ENCODE data around the gene ZNF91.
"Not testable (repeated sequence)": the region's sequence is repeated elsewhere in the genome, so short reads cannot be mapped to it uniquely, and the experiment has no call there.

The ZNF91 gene

GRCh38 chr19:23345838-23346237, 49.4 kb downstream of the ZNF91 start:
- no peak overlapping the region for H3K27ac ChIP-seq (ENCODE audit: low read depth, low read length)
- H3K9me3 ChIP-seq (ENCODE audit: control insufficient read depth in 5 of 5, low read length in 5 of 5), result peaks cover 56 to 93% (median 87%) of the 10 kb centered on the region in 5 donors
- H3K36me3 ChIP-seq (ENCODE audit: control insufficient read depth in 5 of 5, insufficient read depth in 5 of 5, low read length in 5 of 5), result peaks cover 18 to 49% (median 21%) of the 10 kb centered on the region in 5 donors
- H3K9ac ChIP-seq (ENCODE audit: low read length in 5 of 5), result no peak overlapping the region
- no peaks in the 10 kb centered on the region for H3K4me1 ChIP-seq (ENCODE audit: control insufficient read depth in 5 of 5, insufficient read depth in 5 of 5, low read length in 5 of 5)
- H3K4me3 ChIP-seq (ENCODE audit: low read depth in 1 of 5, low read length in 5 of 5), result peak overlapping the region in 4 of 5 donors; percentile 3 to 55 (median 38)
- H3K27me3 ChIP-seq (ENCODE audit: control insufficient read depth in 5 of 5, insufficient read depth in 4 of 5, low read length in 5 of 5), result no peaks in the 10 kb centered on the region

- Histone ChIP-seq H3K27ac (ENCODE audit: low read depth, low read length) (no peak overlapping the region), H3K36me3 (ENCODE audit: control insufficient read depth in 5 of 5, insufficient read depth in 5 of 5, low read length in 5 of 5) (peaks cover 15 to 34% (median 20%) of the 10 kb centered on the region in 5 donors)
These were observed 51.7 kb downstream of the ZNF91 start for GRCh38 chr19:23343434-23344010.

GRCh38 chr19:23328211-23328610, 67.1 kb downstream of the ZNF91 start:
- Histone ChIP-seq H3K4me1 (ENCODE audit: control insufficient read depth in 5 of 5, insufficient read depth in 5 of 5, low read length in 5 of 5) (no peaks in the 10 kb centered on the region), H3K4me3 (ENCODE audit: low read depth in 1 of 5, low read length in 5 of 5) (peak overlapping the region in 2 of 5 donors; percentile 2 to 50), H3K27ac (ENCODE audit: low read depth, low read length) (no peak overlapping the region), H3K9me3 (ENCODE audit: control insufficient read depth in 5 of 5, low read length in 5 of 5) (peaks cover 23 to 79% (median 49%) of the 10 kb centered on the region in 5 donors), H3K9ac (ENCODE audit: low read length in 5 of 5) (no peak overlapping the region), H3K27me3 (ENCODE audit: control insufficient read depth in 5 of 5, insufficient read depth in 4 of 5, low read length in 5 of 5) (no peaks in the 10 kb centered on the region), H3K36me3 (ENCODE audit: control insufficient read depth in 5 of 5, insufficient read depth in 5 of 5, low read length in 5 of 5) (peaks cover 4 to 30% (median 7%) of the 10 kb centered on the region in 5 donors)

More at GRCh38 chr19:23343434-23344010, 51.7 kb downstream of the ZNF91 start:
- Histone ChIP-seq H3K4me3 (ENCODE audit: low read depth in 1 of 5, low read length in 5 of 5) (peak overlapping the region in 3 of 5 donors; percentile 18 to 50 (median 44)), H3K9ac (ENCODE audit: low read length in 5 of 5) (no peak overlapping the region), H3K27me3 (ENCODE audit: control insufficient read depth in 5 of 5, insufficient read depth in 4 of 5, low read length in 5 of 5) (no peaks in the 10 kb centered on the region), H3K4me1 (ENCODE audit: control insufficient read depth in 5 of 5, insufficient read depth in 5 of 5, low read length in 5 of 5) (no peaks in the 10 kb centered on the region), H3K9me3 (ENCODE audit: control insufficient read depth in 5 of 5, low read length in 5 of 5) (peaks cover 42 to 84% (median 74%) of the 10 kb centered on the region in 5 donors)

GRCh38 chr19:23321953-23322549, 73.2 kb downstream of the ZNF91 start:
- peaks cover 4 to 64% (median 25%) of the 10 kb centered on the region in 5 donors for H3K9me3 ChIP-seq (ENCODE audit: control insufficient read depth in 5 of 5, low read length in 5 of 5)

GRCh38 chr19:23321403-23321802, 73.9 kb downstream of the ZNF91 start:
- not testable (repeated sequence) for H3K4me1 ChIP-seq (ENCODE audit: control insufficient read depth in 5 of 5, insufficient read depth in 5 of 5, low read length in 5 of 5)

More at GRCh38 chr19:23321953-23322549, 73.2 kb downstream of the ZNF91 start:
- no peak overlapping the region for H3K9ac ChIP-seq (ENCODE audit: low read length in 5 of 5)
- H3K36me3 ChIP-seq (ENCODE audit: control insufficient read depth in 5 of 5, insufficient read depth in 5 of 5, low read length in 5 of 5), result peaks cover 0 to 5% (median 0%) of the 10 kb centered on the region in 5 donors
- no peaks in the 10 kb centered on the region for H3K4me1 ChIP-seq (ENCODE audit: control insufficient read depth in 5 of 5, insufficient read depth in 5 of 5, low read length in 5 of 5)
- H3K27me3 ChIP-seq (ENCODE audit: control insufficient read depth in 5 of 5, insufficient read depth in 4 of 5, low read length in 5 of 5), result no peaks in the 10 kb centered on the region
- H3K4me3 ChIP-seq (ENCODE audit: low read depth in 1 of 5, low read length in 5 of 5), result no peak overlapping the region
- H3K27ac ChIP-seq (ENCODE audit: low read depth, low read length), result no peak overlapping the region

GRCh38 chr19:23319571-23319970, 75.7 kb downstream of the ZNF91 start:
- H3K9ac ChIP-seq (ENCODE audit: low read length in 5 of 5); H3K4me1 ChIP-seq (ENCODE audit: control insufficient read depth in 5 of 5, insufficient read depth in 5 of 5, low read length in 5 of 5); H3K27me3 ChIP-seq (ENCODE audit: control insufficient read depth in 5 of 5, insufficient read depth in 4 of 5, low read length in 5 of 5); H3K4me3 ChIP-seq (ENCODE audit: low read depth in 1 of 5, low read length in 5 of 5); H3K27ac ChIP-seq (ENCODE audit: low read depth, low read length); H3K36me3 ChIP-seq (ENCODE audit: control insufficient read depth in 5 of 5, insufficient read depth in 5 of 5, low read length in 5 of 5): not testable (repeated sequence)
- peaks cover 0 to 54% (median 28%) of the 10 kb centered on the region in 5 donors for H3K9me3 ChIP-seq (ENCODE audit: control insufficient read depth in 5 of 5, low read length in 5 of 5)

More at GRCh38 chr19:23321403-23321802, 73.9 kb downstream of the ZNF91 start:
- H3K9me3 ChIP-seq (ENCODE audit: control insufficient read depth in 5 of 5, low read length in 5 of 5), result peaks cover 4 to 64% (median 28%) of the 10 kb centered on the region in 5 donors
- not testable (repeated sequence) for H3K36me3 ChIP-seq (ENCODE audit: control insufficient read depth in 5 of 5, insufficient read depth in 5 of 5, low read length in 5 of 5); H3K27me3 ChIP-seq (ENCODE audit: control insufficient read depth in 5 of 5, insufficient read depth in 4 of 5, low read length in 5 of 5); H3K4me3 ChIP-seq (ENCODE audit: low read depth in 1 of 5, low read length in 5 of 5); H3K27ac ChIP-seq (ENCODE audit: low read depth, low read length); H3K9ac ChIP-seq (ENCODE audit: low read length in 5 of 5)

- H3K9ac ChIP-seq (ENCODE audit: low read length in 5 of 5); H3K4me3 ChIP-seq (ENCODE audit: low read depth in 1 of 5, low read length in 5 of 5); H3K4me1 ChIP-seq (ENCODE audit: control insufficient read depth in 5 of 5, insufficient read depth in 5 of 5, low read length in 5 of 5); H3K27me3 ChIP-seq (ENCODE audit: control insufficient read depth in 5 of 5, insufficient read depth in 4 of 5, low read length in 5 of 5); H3K27ac ChIP-seq (ENCODE audit: low read depth, low read length); H3K36me3 ChIP-seq (ENCODE audit: control insufficient read depth in 5 of 5, insufficient read depth in 5 of 5, low read length in 5 of 5): not testable (repeated sequence)
- H3K9me3 ChIP-seq (ENCODE audit: control insufficient read depth in 5 of 5, low read length in 5 of 5), result peaks cover 0 to 51% (median 27%) of the 10 kb centered on the region in 5 donors
These were observed 76.3 kb downstream of the ZNF91 start for GRCh38 chr19:23318941-23319340.

GRCh38 chr19:23318143-23318542, 77.1 kb downstream of the ZNF91 start:
- no peak overlapping the region for H3K27ac ChIP-seq (ENCODE audit: low read depth, low read length)
- H3K9me3 ChIP-seq (ENCODE audit: control insufficient read depth in 5 of 5, low read length in 5 of 5), result peaks cover 0 to 44% (median 20%) of the 10 kb centered on the region in 5 donors
- no peaks in the 10 kb centered on the region for H3K27me3 ChIP-seq (ENCODE audit: control insufficient read depth in 5 of 5, insufficient read depth in 4 of 5, low read length in 5 of 5)
- no peaks in the 10 kb centered on the region for H3K36me3 ChIP-seq (ENCODE audit: control insufficient read depth in 5 of 5, insufficient read depth in 5 of 5, low read length in 5 of 5)
- no peaks in the 10 kb centered on the region for H3K4me1 ChIP-seq (ENCODE audit: control insufficient read depth in 5 of 5, insufficient read depth in 5 of 5, low read length in 5 of 5)
- H3K4me3 ChIP-seq (ENCODE audit: low read depth in 1 of 5, low read length in 5 of 5), result no peak overlapping the region
- H3K9ac ChIP-seq (ENCODE audit: low read length in 5 of 5), result no peak overlapping the region

GRCh38 chr19:23315286-23315685, 80.0 kb downstream of the ZNF91 start:
- H3K36me3 ChIP-seq (ENCODE audit: control insufficient read depth in 5 of 5, insufficient read depth in 5 of 5, low read length in 5 of 5), result no peaks in the 10 kb centered on the region
- peaks cover 0 to 35% (median 12%) of the 10 kb centered on the region in 5 donors for H3K9me3 ChIP-seq (ENCODE audit: control insufficient read depth in 5 of 5, low read length in 5 of 5)
- H3K4me3 ChIP-seq (ENCODE audit: low read depth in 1 of 5, low read length in 5 of 5), result no peak overlapping the region
- H3K27me3 ChIP-seq (ENCODE audit: control insufficient read depth in 5 of 5, insufficient read depth in 4 of 5, low read length in 5 of 5), result no peaks in the 10 kb centered on the region
- no peak overlapping the region for H3K9ac ChIP-seq (ENCODE audit: low read length in 5 of 5)
- no peak overlapping the region for H3K27ac ChIP-seq (ENCODE audit: low read depth, low read length)
- no peaks in the 10 kb centered on the region for H3K4me1 ChIP-seq (ENCODE audit: control insufficient read depth in 5 of 5, insufficient read depth in 5 of 5, low read length in 5 of 5)

GRCh38 chr19:23314505-23315251, 80.6 kb downstream of the ZNF91 start:
- H3K27me3 ChIP-seq (ENCODE audit: control insufficient read depth in 5 of 5, insufficient read depth in 4 of 5, low read length in 5 of 5), result no peaks in the 10 kb centered on the region

More at GRCh38 chr19:23314505-23315251, 80.6 kb downstream of the ZNF91 start:
- Histone ChIP-seq H3K36me3 (ENCODE audit: control insufficient read depth in 5 of 5, insufficient read depth in 5 of 5, low read length in 5 of 5) (no peaks in the 10 kb centered on the region), H3K9ac (ENCODE audit: low read length in 5 of 5) (no peak overlapping the region), H3K9me3 (ENCODE audit: control insufficient read depth in 5 of 5, low read length in 5 of 5) (peaks cover 0 to 32% (median 12%) of the 10 kb centered on the region in 5 donors), H3K27ac (ENCODE audit: low read depth, low read length) (no peak overlapping the region), H3K4me3 (ENCODE audit: low read depth in 1 of 5, low read length in 5 of 5) (no peak overlapping the region), H3K4me1 (ENCODE audit: control insufficient read depth in 5 of 5, insufficient read depth in 5 of 5, low read length in 5 of 5) (no peaks in the 10 kb centered on the region)

All from subcutaneous abdominal adipose tissue (tissue), 5 donors.